CD4-positive, alpha-beta T cell (primary cell): ENCODE results near the gene ITPKB. TPM values are rescaled to one million over a fixed set of nuclear protein-coding genes. Genes with fewer than 3 reads are reported as not detected.

Experiments used
- ATAC-seq: fragments of 200-7000 bp; cut with Tn5 transposase; one replicate; pipeline ENCODE4 v1.10.0; 2022; ENCODE audit warnings: mild to moderate bottlenecking; ENCODE audit not compliant: poor library complexity
- CTCF ChIA-PET: fragments of 350-600 bp; sonication (Branson Sonifier 250); formaldehyde crosslinking; loops from one replicate; lab custom pipeline; 2021; ENCODE audit warnings: antibody characterized with exemption, inconsistent platforms; lab: Charles Lee
- POLR2A ChIA-PET: fragments of 350-600 bp; sonication (Branson Sonifier 250); formaldehyde crosslinking; loops from one replicate; lab custom pipeline; 2021; ENCODE audit warnings: antibody characterized with exemption, inconsistent platforms; lab: Charles Lee
- DNase-seq, 14 experiments: peaks; one replicate each; pipeline ENCODE4 v3.0.0-alpha.2; 2013 to 2020; ENCODE audit warnings: mixed read lengths in 2 of 14
- H3K27ac ChIP-seq, 2 donors: one replicate each; pipeline versions ENCODE4 v1.5.1 to v1.7.0; 2013; ENCODE audit warnings: low read length in 2 of 2, low read depth in 1 of 2, mild to moderate bottlenecking in 1 of 2
- H3K27me3 ChIP-seq, 2 experiments: 1 replicate in 1 of 2; 2 replicates in 1 of 2; pipeline versions ENCODE4 v1.6.1 to v1.7.0; 2013; ENCODE audit warnings: low read length in 2 of 2, control low read depth in 1 of 2, mild to moderate bottlenecking in 1 of 2, moderate library complexity in 1 of 2; ENCODE audit not compliant: insufficient read depth in 2 of 2, control insufficient read depth in 1 of 2
- H3K36me3 ChIP-seq: one replicate; pipeline ENCODE4 v1.6.1; 2013; ENCODE audit warnings: low read length, control low read depth; ENCODE audit not compliant: insufficient read depth
- H3K4me1 ChIP-seq: one replicate; pipeline ENCODE4 v1.6.1; 2013; ENCODE audit warnings: low read length, control low read depth; ENCODE audit not compliant: insufficient read depth
- H3K4me3 ChIP-seq: one replicate; pipeline ENCODE4 v1.5.1; 2013; ENCODE audit warnings: mild to moderate bottlenecking, low read length, moderate library complexity
- H3K9me3 ChIP-seq, 2 experiments: 1 replicate in 1 of 2; 2 replicates in 1 of 2; pipeline versions ENCODE4 v1.6.1 to v1.7.0; 2013; ENCODE audit warnings: low read length in 2 of 2, mild to moderate bottlenecking in 2 of 2, control low read depth in 1 of 2, moderate library complexity in 1 of 2; ENCODE audit not compliant: control insufficient read depth in 1 of 2, insufficient read depth in 1 of 2
- H3K27ac Mint-ChIP-seq: one replicate; pipeline ENCODE4 v1.8.0; 2020; ENCODE audit warnings: mixed read lengths
- H3K27me3 Mint-ChIP-seq: one replicate; pipeline ENCODE4 v1.8.0; 2021; ENCODE audit warnings: mixed read lengths
- H3K36me3 Mint-ChIP-seq: one replicate; pipeline ENCODE4 v1.8.0; 2021; ENCODE audit warnings: low read depth, mixed read lengths
- H3K4me1 Mint-ChIP-seq: one replicate; pipeline ENCODE4 v1.8.0; 2021; ENCODE audit warnings: low read depth, mixed read lengths
- H3K4me3 Mint-ChIP-seq: one replicate; pipeline ENCODE4 v1.8.0; 2020; ENCODE audit warnings: mild to moderate bottlenecking, mixed read lengths
- H3K9me3 Mint-ChIP-seq: one replicate; pipeline ENCODE4 v1.8.0; 2020; ENCODE audit warnings: mixed read lengths
- intact Hi-C, 2 experiments: fragments of 100-400 bp; cut with DNase I in 1 of 2; cut with micrococcal nuclease in 1 of 2; formaldehyde crosslinking; loops; one replicate each; pipeline versions ENCODE4 v1.15.1 to v1.9.0; 2023 to 2025; cut with DNase I, micrococcal nuclease
- total RNA-seq, 174 experiments: library from RNA in 2 of 174; stranded (reverse) in 2 of 174; gene quantifications; one replicate each; pipeline ENCODE4 v1.2.3 and lab custom pipeline; 2021 to 2026
- TF ChIP-seq, protein P1 (sequence below): fragments of 200-600 bp; IDR thresholded peaks from one replicate; pipeline ENCODE4 v1.8.0; 2022; ENCODE audit warnings: antibody characterized with exemption, mild to moderate bottlenecking

ITPKB gene
- total RNA-seq, 2 experiments from 2014 or later, result 565 to 583 TPM

DNA sequence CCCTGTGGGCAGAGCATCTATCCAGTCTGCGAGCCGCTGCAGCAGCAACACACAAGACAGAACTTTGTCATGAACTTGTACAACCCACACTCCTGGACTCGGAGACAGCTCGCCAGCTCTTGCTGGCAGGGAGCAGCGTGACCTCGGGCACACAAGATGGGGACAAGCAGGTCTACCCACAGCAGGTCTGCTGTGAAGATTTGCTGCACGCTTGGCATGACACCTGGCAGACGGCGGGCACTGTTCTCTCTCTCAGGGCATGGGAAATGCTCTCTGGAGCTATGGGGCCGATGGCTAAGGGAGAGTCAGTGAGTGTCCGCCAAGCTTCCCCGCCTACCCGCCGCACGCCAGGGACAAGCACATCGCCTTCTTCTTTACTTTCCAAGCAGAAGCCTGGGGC is 100.5 kb downstream of the ITPKB start:
- CTCF ChIA-PET, result no interaction called here
- no peak overlapping the region for H3K27ac ChIP-seq
- no peaks in the 10 kb centered on the region for H3K27me3 ChIP-seq
- H3K36me3 ChIP-seq, result peaks cover 94% of the 10 kb centered on the region
- Mint-ChIP-seq H3K27ac (peak overlapping the region; percentile 55), H3K36me3 (peaks cover 91% of the 10 kb centered on the region), H3K9me3 (no peaks in the 10 kb centered on the region), H3K27me3 (no peaks in the 10 kb centered on the region), H3K4me3 (no peak overlapping the region), H3K4me1 (peaks cover 54% of the 10 kb centered on the region)
- H3K4me3 ChIP-seq, result no peak overlapping the region
- ATAC-seq (no peak), DNase-seq (peak in 2 of 14 experiments; percentile 2 to 12)
- no peaks in the 10 kb centered on the region for H3K9me3 ChIP-seq
- H3K4me1 ChIP-seq, result peaks cover 77% of the 10 kb centered on the region
- intact Hi-C loops, result no loop called here
- POLR2A ChIA-PET, result interaction anchor here (0.6 to 2.1 kb wide), 3 partner anchors 14 to 331 kb away, joined by 3 to 7 read pairs (median 3); partner anchors contain the start of gene ITPKB
- TF ChIP-seq, protein P1, sequence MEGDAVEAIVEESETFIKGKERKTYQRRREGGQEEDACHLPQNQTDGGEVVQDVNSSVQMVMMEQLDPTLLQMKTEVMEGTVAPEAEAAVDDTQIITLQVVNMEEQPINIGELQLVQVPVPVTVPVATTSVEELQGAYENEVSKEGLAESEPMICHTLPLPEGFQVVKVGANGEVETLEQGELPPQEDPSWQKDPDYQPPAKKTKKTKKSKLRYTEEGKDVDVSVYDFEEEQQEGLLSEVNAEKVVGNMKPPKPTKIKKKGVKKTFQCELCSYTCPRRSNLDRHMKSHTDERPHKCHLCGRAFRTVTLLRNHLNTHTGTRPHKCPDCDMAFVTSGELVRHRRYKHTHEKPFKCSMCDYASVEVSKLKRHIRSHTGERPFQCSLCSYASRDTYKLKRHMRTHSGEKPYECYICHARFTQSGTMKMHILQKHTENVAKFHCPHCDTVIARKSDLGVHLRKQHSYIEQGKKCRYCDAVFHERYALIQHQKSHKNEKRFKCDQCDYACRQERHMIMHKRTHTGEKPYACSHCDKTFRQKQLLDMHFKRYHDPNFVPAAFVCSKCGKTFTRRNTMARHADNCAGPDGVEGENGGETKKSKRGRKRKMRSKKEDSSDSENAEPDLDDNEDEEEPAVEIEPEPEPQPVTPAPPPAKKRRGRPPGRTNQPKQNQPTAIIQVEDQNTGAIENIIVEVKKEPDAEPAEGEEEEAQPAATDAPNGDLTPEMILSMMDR, result no peak

DNA sequence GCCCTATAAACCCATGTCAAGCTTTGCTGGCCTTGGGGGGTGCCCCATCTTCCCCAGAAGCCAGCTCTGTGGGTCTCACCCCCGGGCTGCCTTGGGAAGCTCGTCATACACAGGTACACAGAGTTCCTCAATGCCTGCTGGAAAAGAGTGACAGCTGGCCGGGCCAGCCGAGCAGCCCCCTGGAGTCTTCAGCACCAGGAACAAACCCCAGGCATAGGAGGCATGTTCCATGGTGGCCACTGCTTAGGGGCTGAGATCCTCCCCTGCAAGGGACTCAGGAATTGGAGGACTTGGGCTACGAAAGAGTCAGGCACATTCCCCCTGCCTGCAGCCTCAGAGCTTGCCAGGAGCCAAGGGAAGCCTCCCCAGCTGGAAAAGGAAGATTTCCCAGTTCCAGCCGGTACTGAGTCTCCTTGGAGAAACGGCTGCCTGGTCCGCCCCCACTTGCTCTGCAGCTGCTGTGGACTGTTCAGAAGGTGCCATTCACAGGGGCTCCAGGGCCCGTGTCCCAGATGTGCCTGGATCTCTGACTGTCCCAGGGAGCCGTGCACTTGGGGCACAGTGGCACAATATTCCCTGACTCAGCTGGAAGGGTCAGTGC is 101.0 kb downstream of the ITPKB start:
- H3K27ac ChIP-seq, result peak overlapping the region; percentile 0 to 15
- DNase-seq, result peak in 1 of 14 experiments; percentile 27

DNA sequence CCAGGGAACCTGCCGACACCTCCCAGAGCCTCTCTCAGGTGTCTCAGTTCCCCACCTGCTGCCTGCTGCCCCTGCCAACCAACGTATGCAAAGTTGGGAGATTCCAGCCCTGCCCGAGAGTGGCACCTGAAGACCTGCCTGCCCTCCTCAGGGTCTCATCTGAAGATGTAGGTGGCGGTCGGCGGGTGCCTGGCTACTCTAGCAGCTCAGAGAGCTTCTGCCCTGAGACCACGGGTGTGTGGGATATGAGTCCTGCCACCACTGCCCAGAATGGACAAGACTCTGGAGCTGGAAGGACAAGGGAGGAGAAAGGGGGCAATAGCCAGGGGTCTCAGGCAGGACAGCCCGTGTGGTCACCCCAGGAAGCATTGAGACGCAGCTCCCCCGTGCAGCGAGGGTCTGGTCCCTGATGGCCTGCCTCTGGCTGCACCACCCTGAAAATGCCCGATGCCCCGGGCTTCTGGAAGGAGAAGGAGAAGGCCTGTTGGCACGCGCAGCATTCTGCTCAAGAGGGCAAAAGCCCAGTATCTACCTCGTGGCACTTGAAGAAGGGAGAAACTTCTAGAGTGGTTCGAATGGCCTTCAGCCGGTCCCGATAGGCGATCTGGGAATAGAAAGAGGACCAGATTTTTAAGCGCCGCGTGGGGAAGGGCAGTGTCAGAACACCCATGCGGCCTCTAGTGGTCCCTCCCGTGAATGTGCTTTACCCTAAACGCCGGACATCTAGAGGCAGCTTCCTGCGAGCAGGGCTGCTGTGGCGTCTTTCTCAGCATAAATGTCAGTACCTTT is 101.7 kb downstream of the ITPKB start:
- H3K9me3 Mint-ChIP-seq, result no peaks in the 10 kb centered on the region
- Histone ChIP-seq H3K9me3 (no peaks in the 10 kb centered on the region), H3K27me3 (no peaks in the 10 kb centered on the region), H3K27ac (peak overlapping the region; percentile 0 to 52), H3K4me3 (no peak overlapping the region), H3K36me3 (peaks cover 95% of the 10 kb centered on the region), H3K4me1 (peaks cover 75% of the 10 kb centered on the region)
- H3K4me3 Mint-ChIP-seq, result peak overlapping the region; percentile 25
- H3K36me3 Mint-ChIP-seq, result peaks cover 94% of the 10 kb centered on the region
- peak overlapping the region; percentile 91 for H3K27ac Mint-ChIP-seq
- ChIA-PET POLR2A (interaction anchor here (2.1 to 3.9 kb wide), 2 partner anchors 7 to 16 kb away, joined by 7 to 12 read pairs; no protein-coding TSS in a partner anchor), CTCF (no interaction called here)
- peaks cover 59% of the 10 kb centered on the region for H3K4me1 Mint-ChIP-seq
- TF ChIP-seq, protein P1, result no peak
- peak in 2 of 14 experiments; percentile 5 to 32 for DNase-seq
- no peaks in the 10 kb centered on the region for H3K27me3 Mint-ChIP-seq
- intact Hi-C loops, result no loop called here
- ATAC-seq, result no peak

More for the DNA sequence above, 101.0 kb downstream of the ITPKB start:
- no peak overlapping the region for H3K4me3 Mint-ChIP-seq
- H3K9me3 Mint-ChIP-seq, result no peaks in the 10 kb centered on the region
- peaks cover 91% of the 10 kb centered on the region for H3K36me3 Mint-ChIP-seq
- no peaks in the 10 kb centered on the region for H3K27me3 ChIP-seq
- ATAC-seq, result no peak
- peaks cover 54% of the 10 kb centered on the region for H3K4me1 Mint-ChIP-seq
- CTCF ChIA-PET, result no interaction called here
- no peaks in the 10 kb centered on the region for H3K27me3 Mint-ChIP-seq
- TF ChIP-seq, protein P1, result no peak
- intact Hi-C loops, result no loop called here
- no peaks in the 10 kb centered on the region for H3K9me3 ChIP-seq
- POLR2A ChIA-PET, result interaction anchor here (0.6 to 2.1 kb wide), 3 partner anchors 15 to 331 kb away, joined by 3 to 7 read pairs (median 3); partner anchors contain the start of gene ITPKB
- H3K4me3 ChIP-seq, result no peak overlapping the region
- peaks cover 77% of the 10 kb centered on the region for H3K4me1 ChIP-seq
- peak overlapping the region; percentile 91 for H3K27ac Mint-ChIP-seq
- peaks cover 95% of the 10 kb centered on the region for H3K36me3 ChIP-seq
